NCI-H1417 treated with DMSO at 0.1 percent for 48 hours (cell line): ENCODE measurements around the gene CYB561D1.
A peak's percentile ranks its signal among the peaks of the same experiment; 100 is the strongest.

Experiments
- DNase-seq: peaks from one replicate; lab custom pipeline; 2025; lab: John Stamatoyannopoulos, UW

CYB561D1 gene

DNA sequence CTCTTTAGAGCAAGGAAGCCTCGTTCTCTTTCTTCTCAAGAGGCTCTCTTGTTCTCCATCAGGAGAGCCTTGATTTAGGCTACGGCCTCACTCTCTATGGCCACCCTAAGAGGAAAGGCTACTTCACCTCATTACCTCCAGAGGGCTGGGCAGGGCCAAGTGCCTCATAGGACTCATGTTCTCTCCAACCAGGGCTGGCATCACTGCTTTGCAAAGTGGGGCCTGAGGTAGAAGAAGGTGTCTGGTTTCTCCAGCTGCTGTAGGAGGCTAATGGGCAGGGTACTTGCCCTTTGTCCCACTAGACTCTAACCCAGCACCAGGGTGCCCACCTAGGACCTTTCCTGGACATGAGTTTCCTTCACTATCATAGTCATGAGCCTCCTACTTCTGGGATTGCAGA lies 12.2 kb upstream of the CYB561D1 start:
- DNase-seq = no peak

DNA sequence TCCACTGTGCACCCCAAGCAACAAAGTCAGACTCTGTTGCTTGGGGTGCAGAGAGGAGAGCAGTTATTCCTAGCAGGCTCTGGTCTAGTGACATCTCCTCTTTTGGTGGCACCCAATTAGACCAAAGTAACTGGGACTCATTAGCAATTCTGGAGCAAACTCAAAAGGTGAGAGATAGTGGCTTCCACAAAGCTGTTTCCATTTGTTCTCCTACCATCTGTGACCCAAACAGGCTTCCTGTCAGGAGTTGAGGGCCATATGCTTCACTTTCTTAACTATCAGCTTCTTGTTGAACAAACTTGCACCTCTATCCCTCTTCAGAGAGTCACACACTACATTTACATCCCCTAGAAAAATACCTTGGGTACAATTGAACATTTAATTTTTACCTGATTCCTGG lies 11.7 kb upstream of the CYB561D1 start:
- DNase-seq = no peak

DNA sequence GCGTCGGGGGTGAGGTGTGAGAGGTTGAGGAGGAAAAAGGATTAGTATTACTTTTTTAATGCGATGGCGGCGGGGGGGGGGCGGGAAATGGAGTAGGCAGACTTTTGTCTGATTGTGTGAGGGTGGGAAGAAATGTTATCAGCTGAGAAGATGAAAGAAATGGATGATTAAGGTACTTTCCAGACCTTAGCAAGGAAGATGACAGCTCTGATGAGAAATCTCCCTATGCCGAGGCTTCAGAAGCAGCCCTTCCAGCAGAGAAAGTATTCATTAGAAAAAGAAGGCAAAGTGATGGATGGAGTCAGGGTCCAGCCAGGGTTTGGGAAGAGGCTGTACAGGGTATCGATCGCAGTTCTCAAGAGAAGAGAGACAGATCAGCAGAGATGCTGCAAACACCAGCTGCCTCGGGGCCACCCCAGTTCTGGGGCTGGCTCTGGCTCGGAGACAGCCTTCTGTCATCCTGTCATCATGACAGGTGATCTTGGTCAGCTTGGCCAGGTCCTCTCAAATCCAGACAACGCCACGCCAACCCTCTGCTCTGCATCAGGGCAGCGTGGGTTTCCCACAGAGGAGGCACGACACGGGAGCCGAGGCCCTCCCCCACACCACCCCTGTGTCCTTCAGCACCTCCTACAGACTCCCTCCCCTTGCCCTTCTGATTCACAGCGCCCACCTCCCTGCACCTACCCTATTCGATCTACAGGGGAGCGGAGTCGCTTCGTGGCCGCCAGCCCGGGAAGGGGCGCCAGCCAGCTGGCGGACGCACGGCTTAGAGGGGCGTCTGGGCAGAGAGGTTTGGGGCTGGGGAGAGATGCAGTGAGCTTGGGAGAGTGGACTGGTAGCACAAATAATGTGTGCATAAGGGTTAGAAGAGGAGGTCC lies 10.9 kb upstream of the CYB561D1 start:
- no peak for DNase-seq

DNA sequence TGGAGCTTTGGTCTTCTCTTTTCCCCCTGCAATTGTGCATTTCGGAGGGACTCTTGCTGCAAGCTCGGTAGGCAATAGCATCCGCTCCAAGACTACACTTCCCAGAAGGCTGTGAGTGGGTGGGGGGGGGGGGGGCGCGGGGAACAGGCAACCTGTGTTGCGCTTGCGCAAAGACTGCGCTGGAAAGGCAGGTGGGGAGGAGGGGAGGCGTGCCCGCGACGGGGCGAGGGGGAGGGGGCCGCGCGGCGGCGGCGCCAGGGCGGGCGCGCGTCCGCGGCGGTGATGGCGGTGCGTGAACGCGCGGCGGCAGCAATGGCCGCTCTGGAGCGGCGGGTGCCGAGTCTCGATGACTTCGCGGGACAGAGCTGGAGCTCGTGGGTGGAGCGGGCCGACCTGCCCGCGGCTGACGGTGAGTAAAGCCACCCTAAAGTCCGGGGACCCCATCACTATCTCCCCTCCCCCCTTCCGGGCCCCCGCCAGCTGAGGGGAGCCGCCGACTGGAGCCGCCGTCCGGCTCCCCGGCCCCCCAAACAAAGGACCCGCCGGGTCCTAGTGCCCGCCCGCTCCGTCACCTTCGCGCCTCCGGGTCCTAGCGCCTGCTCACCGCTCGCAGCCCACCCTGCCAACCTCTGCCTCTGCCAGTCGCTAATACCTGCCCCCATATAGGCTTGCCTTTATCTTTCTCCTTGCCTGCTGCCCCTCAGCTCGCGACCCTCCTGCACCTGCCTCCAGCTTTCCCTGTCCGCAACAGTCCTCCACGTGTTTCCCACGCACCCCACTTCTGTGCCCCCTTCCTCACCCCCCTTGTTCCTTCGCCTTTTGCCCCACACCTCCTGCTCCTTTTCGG lies 10.0 kb upstream of the CYB561D1 start, which contains the start of gene ATXN7L2:
ATXN7L2 (plus strand) TSS at position 234 of the 847 bp plus-strand sequence; CDS start at position 283, 49 bp downstream.
- peak; percentile 65 for DNase-seq

DNA sequence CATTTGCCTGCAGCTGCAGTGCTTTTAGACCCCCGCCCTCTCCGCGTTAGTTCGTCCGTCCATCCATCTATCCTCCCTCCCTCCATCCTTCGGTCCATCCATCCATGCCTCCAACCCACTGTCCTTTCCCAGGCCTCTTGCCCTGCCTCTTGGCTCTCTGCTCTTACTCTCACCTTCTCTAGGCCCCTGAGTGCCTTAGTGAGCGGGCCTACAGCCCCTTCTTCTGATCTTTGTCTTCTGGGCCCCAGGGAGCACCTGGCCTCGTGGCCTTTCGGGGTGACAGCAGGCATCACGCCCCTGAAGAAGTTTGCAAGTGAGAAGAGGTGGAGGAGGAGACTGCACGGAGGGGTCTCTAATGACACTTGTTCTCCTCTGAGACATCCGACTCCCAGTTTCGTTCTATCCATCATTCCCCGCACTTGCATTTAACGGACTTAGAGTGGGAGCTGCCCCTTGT lies 9.3 kb upstream of the CYB561D1 start:
- no peak for DNase-seq

DNA sequence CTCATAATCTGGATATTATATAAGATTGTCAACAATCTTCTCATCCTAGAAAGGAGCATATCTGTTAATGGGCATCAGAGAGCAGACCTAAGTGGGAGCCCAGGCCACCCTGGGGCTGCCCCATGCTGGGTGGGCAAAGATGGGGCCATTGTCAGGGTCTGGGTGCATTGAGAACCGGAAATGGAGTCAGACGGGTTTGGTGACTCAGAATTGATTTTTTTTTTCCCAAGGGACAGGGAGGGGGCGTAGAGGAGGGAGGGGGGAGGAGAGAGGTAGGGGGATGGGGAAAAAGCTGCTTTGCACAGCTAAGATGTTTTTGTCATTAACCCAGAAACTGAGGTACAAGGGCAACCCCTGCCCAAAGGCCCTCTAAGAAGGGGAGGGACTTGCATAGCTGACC lies 8.9 kb upstream of the CYB561D1 start:
- DNase-seq = no peak

DNA sequence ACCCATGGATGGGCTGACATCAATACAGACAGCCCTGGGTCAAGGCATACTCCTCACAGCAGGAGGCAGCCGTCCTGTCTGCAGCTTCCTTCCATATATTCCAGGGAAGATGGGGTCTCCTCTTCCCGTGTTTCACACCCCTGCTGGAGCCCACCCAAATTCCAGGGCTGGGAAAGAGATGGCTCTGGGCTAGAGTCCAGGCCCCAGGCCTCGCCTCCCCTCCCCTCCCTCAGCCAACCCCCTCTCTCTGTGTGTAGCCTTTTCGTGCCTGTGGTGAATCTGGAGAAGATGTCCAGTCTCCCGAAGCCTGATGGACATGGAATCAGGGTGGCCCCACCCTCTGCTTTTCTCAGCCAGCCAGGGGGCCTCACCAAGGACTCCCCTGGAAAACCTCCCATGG lies 6.6 kb upstream of the CYB561D1 start:
- DNase-seq = no peak

DNA sequence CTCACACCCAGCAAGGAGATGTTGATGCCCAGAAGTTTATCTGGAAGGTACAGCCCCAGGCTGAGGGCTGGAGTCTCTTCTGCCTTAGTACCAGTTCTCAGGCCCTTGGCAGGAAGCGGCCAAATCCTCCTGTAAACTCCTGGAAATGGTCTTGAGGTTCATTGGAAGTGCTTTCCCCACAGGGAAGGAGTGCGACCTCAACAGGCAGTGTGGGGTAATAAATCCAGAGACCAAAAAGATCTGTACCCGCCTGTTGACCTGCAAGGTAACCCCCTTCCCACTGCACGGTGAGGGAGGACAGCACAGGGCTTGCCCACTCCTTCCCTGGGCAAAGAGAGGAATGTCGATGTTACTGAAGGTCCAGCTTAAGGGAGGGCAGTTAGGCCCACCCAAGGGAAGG lies 5.7 kb upstream of the CYB561D1 start:
- DNase-seq = no peak

DNA sequence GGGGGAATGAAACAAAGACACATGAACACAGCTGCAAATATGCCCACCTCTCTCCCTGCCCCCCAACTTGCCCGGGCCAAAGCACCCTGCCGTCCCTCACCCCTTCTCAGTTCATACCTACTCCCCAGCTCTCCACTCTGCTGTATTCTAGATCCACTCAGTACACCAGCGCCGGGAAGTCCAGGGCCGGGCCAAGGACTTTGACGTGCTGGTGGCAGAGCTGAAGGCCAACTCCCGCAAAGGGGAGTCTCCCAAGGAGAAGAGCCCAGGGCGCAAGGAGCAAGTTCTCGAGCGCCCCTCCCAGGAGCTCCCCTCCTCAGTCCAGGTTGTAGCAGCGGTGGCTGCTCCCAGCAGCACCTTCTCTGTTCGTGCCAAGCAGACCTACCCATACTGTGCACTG lies 5.2 kb upstream of the CYB561D1 start:
- DNase-seq = no peak

DNA sequence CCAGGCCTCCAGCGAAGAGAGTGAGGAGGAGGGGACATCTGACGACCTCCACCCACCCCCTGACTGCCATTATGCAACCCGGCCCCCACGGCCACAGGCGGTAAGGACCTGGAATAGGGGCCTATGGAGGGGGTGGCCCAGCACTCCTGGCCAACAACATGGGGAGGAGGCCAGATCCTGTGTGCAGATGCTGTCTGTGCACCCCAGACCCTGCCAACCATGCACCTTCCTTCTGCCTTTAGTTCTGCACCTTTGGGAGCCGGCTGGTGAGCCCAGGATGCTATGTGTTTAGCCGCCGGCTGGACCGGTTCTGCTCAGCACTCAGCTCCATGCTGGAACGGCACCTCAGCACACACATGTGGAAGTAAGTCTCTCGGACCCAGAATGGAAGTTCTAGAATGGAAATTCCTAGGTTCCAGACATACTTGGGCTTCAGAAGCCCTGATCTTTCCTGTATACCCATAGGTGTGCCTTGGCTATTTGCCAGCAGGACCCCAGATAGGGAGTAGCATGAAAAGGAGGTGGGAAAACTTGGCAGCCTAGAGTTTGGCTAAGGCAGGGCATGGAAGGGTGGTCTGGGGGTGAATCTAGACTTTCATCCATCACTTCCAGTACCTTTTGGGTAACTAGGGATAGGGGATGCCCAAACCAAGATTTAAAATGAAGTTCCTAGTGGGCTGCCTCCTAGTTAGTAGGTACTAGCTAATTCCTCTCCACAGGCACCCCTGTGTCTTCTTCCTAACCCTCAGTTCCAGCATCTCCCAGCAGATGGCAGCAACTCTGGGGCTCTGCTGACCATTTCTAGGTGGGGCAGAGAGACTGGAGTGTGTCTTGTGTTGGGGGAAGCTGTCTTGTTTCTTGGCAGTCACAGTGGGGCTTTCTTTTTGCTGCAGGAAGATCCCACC lies 3.6 kb upstream of the CYB561D1 start:
- DNase-seq = no peak

DNA sequence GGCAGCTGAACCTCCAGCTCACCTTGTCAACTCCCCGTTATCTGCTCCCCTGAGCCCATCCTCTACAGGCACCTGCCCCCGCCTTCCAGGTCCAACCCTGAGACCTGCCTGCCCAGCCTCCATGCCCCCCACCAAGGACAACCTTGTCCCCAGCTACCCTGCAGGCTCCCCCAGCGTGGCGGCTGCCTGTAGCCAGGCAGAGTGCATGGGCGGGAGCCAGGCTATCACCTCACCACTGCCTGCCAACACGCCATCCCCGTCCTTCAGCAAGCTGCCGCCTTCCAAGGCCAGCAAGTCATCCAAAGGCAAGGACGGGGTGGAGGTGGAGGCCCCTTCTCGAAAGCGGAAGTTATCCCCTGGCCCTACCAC lies 3.0 kb upstream of the CYB561D1 start:
- no peak for DNase-seq

DNA sequence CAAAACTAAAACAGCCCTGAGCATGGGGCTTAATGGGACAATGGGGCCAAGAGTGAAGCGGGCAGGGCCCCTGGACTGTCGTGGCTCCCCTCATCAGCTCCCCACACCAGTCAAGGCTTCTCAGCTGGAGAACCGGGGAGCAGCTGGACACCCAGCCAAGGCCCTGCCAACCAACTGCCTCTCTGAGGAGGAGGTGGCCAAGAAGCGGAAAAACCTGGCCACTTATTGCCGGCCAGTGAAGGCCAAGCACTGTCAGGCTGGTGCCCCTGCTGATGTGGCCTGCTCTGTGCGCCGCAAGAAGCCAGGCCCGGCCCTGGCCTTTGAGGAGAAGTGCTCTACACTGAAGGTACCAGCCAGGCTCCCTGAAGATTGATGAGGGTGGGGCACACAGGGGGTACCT lies 2.5 kb upstream of the CYB561D1 start:
- DNase-seq = no peak

DNA sequence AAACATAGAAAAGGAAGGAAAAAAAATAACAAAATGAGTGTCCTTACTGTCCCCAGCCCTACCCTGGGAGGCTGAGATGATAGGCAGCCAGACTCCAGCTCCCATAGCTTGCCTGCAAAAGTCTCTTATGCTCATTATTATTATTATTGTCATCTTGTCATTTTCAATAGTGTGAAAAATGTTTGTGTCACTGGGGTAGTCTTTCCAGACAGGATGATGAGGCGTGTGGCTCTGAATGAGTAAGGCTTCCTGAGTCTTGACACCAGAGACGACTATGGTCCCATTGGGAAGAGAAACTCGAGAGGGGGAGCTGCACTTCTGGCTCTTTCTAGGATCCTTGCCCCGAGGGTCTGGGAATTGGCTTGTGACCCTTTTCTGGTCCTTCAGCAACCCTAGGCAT lies 1.1 kb upstream of the CYB561D1 start:
- no peak for DNase-seq

DNA sequence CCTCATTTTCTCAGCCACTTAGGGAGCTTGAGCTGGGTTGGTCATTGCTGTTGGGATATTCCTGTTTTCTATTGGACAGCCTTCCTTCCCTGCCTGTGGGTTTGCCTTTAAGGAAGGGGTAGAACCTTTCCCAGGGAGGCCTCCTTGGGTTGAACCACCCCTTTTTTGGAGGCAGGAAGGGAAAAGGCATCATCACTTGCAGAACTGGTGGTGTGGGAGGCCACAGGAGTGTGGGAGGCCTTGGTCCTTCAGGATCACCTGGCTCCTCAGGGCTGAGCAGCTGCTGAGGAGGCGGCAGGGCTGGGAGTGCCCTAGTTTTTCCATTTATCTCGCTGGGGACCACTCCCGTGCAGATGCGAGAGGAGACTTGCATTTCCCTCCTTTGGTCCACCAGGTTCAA lies 667 bp upstream of the CYB561D1 start:
- DNase-seq = no peak

DNA sequence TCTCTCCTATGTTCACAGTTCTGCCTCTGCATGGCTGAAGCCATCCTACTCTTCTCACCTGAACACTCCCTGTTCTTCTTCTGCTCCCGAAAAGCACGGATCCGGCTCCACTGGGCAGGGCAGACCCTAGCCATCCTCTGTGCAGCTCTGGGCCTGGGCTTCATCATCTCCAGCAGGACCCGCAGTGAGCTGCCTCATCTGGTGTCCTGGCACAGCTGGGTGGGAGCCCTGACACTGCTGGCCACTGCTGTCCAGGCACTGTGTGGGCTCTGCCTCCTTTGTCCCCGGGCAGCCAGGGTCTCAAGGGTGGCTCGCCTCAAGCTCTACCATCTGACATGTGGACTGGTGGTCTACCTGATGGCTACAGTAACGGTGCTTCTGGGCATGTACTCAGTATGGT lies 1.8 kb downstream of the CYB561D1 start:
- DNase-seq = no peak

DNA sequence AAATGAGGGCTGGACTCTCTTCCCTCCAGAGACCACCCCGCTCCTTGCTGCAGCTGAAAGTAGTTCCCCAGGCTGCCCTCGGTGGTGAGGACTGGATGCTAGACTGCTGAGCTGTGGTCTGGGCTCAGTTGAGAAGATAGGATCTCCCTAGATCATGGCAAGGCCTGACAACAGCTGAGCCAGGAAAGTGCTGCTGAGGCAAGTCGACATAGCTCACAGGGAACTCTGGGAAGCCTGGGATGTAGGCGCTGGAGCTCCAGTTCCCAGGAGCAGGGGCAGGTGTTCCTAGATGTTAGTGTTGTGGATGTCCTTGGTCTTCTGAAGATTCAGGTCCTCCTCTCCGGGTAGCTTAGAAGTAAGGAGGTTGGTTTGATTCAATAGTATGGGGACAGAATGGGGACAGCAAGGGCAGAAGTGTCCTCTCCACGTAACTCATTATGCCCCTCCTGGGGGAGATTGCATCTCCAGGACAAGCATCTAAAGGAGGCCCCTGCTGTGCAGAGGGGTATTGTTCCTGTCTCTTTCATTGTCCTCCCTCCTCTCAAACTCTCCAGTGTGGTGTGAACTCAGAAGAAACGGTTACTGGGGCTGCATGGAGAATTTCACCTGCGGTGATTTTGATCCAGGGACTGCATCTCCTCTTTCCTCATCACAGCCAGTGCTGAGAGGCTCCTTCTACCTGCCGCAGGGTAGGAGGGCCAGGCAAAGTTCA lies 3.7 kb downstream of the CYB561D1 start:
- no peak for DNase-seq

DNA sequence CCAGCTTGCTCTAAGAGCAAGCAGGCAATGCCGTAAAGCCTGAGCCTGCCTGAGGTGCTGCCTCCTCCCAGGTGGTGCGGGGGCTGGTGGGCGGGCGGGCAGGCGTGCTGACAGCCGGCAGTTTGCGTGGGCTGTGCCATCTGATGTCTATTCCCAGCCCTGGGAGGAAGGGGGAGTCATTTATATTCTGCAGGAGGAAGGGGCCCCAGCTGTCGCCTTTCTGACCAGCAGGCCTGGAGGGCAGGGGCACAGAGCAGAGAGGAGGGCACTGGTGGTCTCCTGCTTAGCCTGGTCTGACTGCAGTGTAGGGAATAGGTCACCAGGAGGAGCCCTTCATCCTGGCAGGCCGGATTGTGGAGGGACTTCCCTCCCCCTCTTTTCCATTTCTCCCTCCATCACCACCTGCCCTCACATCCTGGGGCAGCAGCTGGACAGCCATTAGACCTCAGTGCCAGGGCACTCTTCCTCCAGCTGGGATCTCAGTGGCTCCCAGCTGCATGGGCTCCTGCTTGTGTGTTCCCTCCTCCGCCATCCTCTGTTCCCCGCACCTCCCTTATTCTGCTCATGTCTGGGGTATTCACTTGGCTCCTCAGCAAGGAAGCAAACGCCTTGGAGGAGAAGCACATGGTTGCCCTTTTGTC lies 4.4 kb downstream of the CYB561D1 start:
- no peak for DNase-seq

DNA sequence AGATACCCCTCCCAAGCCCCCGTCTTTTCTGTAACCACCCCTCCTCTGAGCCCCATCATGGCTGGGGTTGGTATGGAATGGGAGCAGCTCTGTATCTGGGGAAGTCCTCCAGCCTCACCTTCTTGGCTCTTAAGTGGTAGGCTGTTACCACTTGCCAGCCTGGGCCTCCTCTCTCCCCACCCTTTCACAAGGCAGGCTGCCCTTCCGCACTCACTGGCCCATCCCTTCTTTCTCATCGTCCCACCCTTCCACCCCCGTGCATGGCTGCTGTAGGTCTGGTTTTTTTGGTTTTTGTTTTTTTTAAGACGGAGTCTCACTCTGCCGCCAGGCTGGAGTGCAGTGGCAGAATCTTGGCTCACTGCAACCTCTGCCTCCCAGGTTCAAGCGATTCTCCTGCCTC lies 5.2 kb downstream of the CYB561D1 start:
- no peak for DNase-seq

DNA sequence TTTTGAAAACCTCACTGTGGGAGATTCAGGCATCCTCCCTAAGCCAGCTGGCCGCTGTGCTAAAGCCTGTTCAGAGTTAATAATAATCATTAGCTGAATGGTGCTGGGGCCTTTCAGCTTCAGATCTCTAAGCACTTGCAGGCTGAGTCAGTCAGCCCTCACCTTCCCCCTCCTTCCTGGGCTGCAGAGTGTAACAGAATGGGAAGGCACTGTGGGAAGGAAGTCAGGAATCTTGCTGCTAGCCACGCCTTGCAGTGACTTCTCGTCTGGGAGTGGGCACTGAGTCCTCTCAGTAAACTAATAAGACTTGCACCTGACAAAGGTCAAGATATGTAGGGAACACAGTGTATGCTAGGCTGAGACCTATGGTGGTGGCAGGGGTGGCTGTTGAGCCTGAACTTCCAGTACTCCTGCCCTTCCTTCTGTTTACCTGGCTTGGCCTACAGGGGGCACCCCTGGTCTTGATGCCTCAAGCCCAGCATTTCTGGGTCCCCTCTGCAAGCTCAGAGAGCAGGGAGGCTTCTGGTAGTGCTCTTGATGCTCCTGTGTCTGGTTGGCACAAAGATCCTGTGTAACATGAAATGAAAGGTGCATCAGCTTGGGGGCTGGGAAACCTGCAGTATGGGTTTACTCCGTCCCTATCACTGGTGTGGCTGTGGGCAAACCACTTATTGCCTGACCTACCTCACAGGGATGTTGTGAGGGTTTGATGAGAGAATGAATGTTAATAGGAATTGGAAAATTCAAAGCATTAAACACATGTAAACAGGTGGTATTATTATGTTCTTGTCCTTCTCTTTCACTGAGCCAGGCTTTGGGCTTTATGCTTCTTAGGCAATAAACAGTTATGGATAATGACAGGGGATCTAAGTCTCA lies 6.0 kb downstream of the CYB561D1 start:
- DNase-seq = no peak

DNA sequence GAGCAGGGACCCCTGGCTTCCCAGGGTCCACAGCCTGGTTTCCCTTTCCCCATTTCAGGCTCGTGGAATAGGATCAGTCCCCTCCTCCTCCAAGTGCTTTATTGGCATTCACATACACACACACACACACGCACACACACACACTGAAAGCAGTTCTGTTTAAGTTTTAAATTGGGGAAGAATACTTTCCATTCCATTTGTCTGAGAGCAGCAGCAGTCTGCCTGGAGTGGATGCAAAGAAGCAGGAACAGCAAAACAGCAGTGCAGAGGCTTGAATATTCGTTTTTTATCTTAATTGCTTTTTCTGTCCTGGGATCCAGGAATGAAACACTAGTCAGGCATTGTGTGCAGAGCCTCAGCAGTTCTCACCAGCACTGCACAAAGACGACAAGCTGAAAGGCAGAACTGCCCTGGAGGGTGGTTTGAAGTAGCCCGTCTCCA lies 7.1 kb downstream of the CYB561D1 start:
- DNase-seq = no peak
